ENCODE measurements around the gene DEXI. TPM values are rescaled to one million over a fixed set of nuclear protein-coding genes. Genes with fewer than 3 reads are reported as not detected.

The DEXI gene
- total RNA-seq, 1 donor from 2014 or later: 94.2 TPM

GRCh38 chr16:10936272-10936984, 5.8 kb downstream of the DEXI start:
- intact Hi-C loops (cut with DNase I): no loop called here
- TF ChIP-seq CTCF (IDR thresholded peaks at IDR 0.05): no peak
- Histone ChIP-seq H3K27ac (peak overlapping the region; percentile 83 to 95), H3K36me3 (peaks cover 0 to 19% of the 10 kb centered on the region in 2 donors), H3K9me3 (no peaks in the 10 kb centered on the region), H3K4me1 (peaks cover 21 to 63% of the 10 kb centered on the region in 2 donors), H3K4me3 (peak overlapping the region; percentile 47 to 97), H3K27me3 (no peaks in the 10 kb centered on the region)
- no peak for DNase-seq (ENCODE audit: low spot score in 2 of 2)

- H3K9me3 ChIP-seq: no peaks in the 10 kb centered on the region
- no peak for DNase-seq (ENCODE audit: low spot score in 2 of 2)
- peaks cover 0 to 24% of the 10 kb centered on the region in 2 donors for H3K36me3 ChIP-seq
- no peak for TF ChIP-seq CTCF (IDR thresholded peaks at IDR 0.05)
- H3K4me3 ChIP-seq: no peak overlapping the region
- H3K27me3 ChIP-seq: no peaks in the 10 kb centered on the region
- peaks cover 17 to 61% of the 10 kb centered on the region in 2 donors for H3K4me1 ChIP-seq
- H3K27ac ChIP-seq: no peak overlapping the region
- intact Hi-C loops (cut with DNase I): no loop called here
Measured at GRCh38 chr16:10935226-10935915, 6.9 kb downstream of the DEXI start.

DNA sequence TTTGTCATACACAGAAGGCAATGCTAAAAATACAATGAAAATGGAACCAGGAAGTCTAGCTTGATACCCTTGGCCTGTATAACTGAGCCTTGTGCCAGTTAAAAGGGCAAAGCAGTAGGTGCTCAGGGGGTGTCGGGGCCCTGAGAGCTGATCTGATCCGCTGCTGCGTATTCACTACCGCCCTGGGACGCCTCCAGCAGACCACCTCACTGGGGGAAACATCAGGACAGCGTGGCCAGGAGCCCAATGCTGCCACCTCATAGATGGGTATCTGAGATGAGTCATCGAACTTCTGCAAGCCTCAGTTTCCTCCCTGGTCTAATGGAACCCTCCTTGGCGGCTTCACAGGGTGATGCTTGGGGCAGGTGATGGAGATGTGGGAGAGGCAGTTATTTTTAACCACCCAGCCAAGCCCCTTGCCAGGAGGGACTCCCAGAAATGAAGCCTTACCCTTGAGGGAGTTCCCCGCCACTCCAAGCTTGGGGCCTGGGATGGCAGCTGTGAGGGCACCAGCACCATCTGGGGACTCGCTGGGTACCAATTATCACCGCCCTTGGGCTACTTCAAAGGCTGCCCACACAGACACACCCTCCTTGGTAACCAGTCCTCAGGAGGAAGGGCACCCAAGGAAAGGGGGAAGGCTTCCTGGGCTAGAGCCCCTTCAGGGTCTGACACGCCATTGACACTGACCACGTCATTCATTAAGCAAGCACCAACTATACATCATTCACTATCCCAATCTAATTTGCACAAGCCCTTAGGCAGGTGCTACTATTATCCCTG, 7.8 kb downstream of the DEXI start:
- H3K9me3 ChIP-seq: no peaks in the 10 kb centered on the region
- peaks cover 0 to 24% of the 10 kb centered on the region in 2 donors for H3K36me3 ChIP-seq
- H3K4me3 ChIP-seq: no peak overlapping the region
- H3K27ac ChIP-seq: peak overlapping the region; percentile 22 to 30
- TF ChIP-seq CTCF (IDR thresholded peaks at IDR 0.05): no peak
- intact Hi-C loops (cut with DNase I): no loop called here
- H3K27me3 ChIP-seq: no peaks in the 10 kb centered on the region
- peaks cover 12 to 57% of the 10 kb centered on the region in 2 donors for H3K4me1 ChIP-seq
- no peak for DNase-seq (ENCODE audit: low spot score in 2 of 2)

DNA sequence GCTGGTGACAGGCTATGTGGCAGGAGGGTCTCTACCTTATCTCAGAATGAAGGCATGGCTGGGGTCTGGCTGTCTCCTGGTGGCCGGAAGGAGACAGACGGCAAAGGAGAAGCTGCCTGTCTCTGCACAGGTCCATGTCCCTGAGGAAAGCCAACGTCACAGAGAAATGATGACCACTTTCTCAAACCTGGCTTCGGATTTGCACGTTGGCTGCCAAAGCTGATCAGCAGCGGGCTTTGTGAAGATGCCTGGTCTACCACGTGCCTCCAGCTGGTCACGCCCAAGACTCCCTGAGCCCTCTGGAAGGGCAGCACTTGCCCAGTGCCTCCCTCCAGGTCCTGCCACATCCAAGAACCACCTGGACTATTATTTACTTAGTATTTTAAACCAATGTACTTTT, 8.4 kb downstream of the DEXI start:
- no peak for TF ChIP-seq CTCF (IDR thresholded peaks at IDR 0.05)
- DNase-seq (ENCODE audit: low spot score in 2 of 2): no peak
- H3K36me3 ChIP-seq: peaks cover 0 to 30% of the 10 kb centered on the region in 2 donors
- no peaks in the 10 kb centered on the region for H3K27me3 ChIP-seq
- no peak overlapping the region for H3K4me3 ChIP-seq
- H3K4me1 ChIP-seq: peaks cover 8 to 52% of the 10 kb centered on the region in 2 donors
- no peaks in the 10 kb centered on the region for H3K9me3 ChIP-seq
- H3K27ac ChIP-seq: peak overlapping the region in 1 of 2 donors; percentile 30
- intact Hi-C loops (cut with DNase I): no loop called here

DNA sequence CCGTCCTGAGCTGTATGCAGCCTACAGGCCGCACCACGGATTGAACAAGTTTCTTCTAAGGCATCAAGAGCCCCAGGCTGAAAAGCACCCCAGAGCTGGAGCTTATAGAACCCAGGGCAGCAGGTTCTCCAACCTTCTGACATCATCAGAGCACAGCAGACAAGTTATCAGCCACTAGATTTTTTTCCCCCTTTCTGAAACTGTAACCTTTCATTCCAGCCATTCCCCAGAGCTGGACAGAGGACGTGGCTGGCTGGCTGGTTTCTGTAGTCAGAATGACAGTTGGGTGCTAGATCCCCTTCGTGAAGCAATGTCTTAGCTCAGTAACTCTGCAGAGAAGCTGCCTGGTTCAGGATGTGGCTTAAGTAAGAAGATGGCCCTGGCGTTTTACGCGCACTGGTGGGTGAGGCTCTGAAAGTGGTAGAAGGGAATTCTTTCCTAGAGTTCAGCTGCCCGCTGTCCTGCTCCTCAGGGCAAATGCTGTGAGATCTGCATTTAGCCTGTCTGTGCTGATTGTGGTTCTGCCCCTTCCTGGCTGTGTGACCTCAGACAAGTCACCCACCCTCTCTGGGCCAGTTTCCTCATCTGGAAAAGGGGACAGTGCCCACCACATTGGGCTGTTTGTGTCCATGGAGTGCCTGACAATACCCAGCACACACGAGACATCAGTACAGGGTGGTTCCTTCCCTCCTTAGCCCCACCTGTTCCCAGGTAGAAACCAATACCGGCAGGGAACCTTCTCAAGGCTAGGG, 9.1 kb downstream of the DEXI start:
- Histone ChIP-seq H3K27ac (no peak overlapping the region), H3K4me1 (peaks cover 8 to 45% of the 10 kb centered on the region in 2 donors), H3K27me3 (no peaks in the 10 kb centered on the region), H3K4me3 (no peak overlapping the region), H3K36me3 (peaks cover 5 to 37% of the 10 kb centered on the region in 2 donors), H3K9me3 (no peaks in the 10 kb centered on the region)
- no peak for TF ChIP-seq CTCF (IDR thresholded peaks at IDR 0.05)
- intact Hi-C loops (cut with DNase I): no loop called here
- DNase-seq (ENCODE audit: low spot score in 2 of 2): no peak
